NCI-H526 treated with DMSO at 0.1 percent for 48 hours (cell line): ENCODE measurements around the gene INCA1.

Experiments
- DNase-seq: peaks from one replicate; lab custom pipeline; 2025; lab: John Stamatoyannopoulos, UW

The INCA1 gene

GRCh38 chr17:5003214-5003867 lies 6.0 kb upstream of the INCA1 start:
- no peak for DNase-seq

GRCh38 chr17:5002121-5002788 lies 4.9 kb upstream of the INCA1 start:
- no peak for DNase-seq

- no peak for DNase-seq
Measured at GRCh38 chr17:5000237-5000639, 2.9 kb upstream of the INCA1 start.

- DNase-seq, result no peak
Measured at GRCh38 chr17:4999430-5000093, 2.2 kb upstream of the INCA1 start.

GRCh38 chr17:4998732-4999429 lies 1.6 kb upstream of the INCA1 start:
- no peak for DNase-seq

GRCh38 chr17:4998027-4998731 lies 857 bp upstream of the INCA1 start:
- DNase-seq, result no peak

GRCh38 chr17:4994081-4994595 lies 3.2 kb downstream of the INCA1 start:
- no peak for DNase-seq

- no peak for DNase-seq
Measured at GRCh38 chr17:4987767-4988567, 9.4 kb downstream of the INCA1 start.

- DNase-seq, result peak; percentile 60
Measured at GRCh38 chr17:4986951-4987766, 10.2 kb downstream of the INCA1 start, which contains the start of gene CAMTA2. Gene CAMTA2 (minus strand): TSS chr17:4987675. CDS start chr17:4986222, 1,453 bp downstream.

GRCh38 chr17:4986403-4986802 lies 10.9 kb downstream of the INCA1 start:
- no peak for DNase-seq

GRCh38 chr17:4982305-4982704 lies 15.0 kb downstream of the INCA1 start:
- DNase-seq, result no peak

- peak; percentile 87 for DNase-seq
Measured at GRCh38 chr17:4980644-4981216, 16.6 kb downstream of the INCA1 start.

GRCh38 chr17:4978726-4979125 lies 18.6 kb downstream of the INCA1 start:
- no peak for DNase-seq

- DNase-seq, result no peak
Measured at GRCh38 chr17:4974115-4974670, 23.1 kb downstream of the INCA1 start.

GRCh38 chr17:4973256-4974114 lies 23.8 kb downstream of the INCA1 start:
- no peak for DNase-seq

- DNase-seq, result no peak
Measured at GRCh38 chr17:4972752-4973151, 24.6 kb downstream of the INCA1 start.

- DNase-seq, result no peak
Measured at GRCh38 chr17:4972322-4972721, 25.0 kb downstream of the INCA1 start.

- DNase-seq, result no peak
Measured at GRCh38 chr17:4971826-4972225, 25.5 kb downstream of the INCA1 start.
